GM12878 (cell line): ENCODE measurements around the gene COPS6. TPM values are rescaled to one million over a fixed set of nuclear protein-coding genes. Genes with fewer than 3 reads are reported as not detected.

Source experiments
- ATAC-seq: fragments of 200-7000 bp; cut with Tn5 transposase; 3 replicates; pipeline ENCODE4 v1.9.1; 2020; ENCODE audit warnings: mild to moderate bottlenecking, moderate library complexity
- BruUV-seq: library from RNA; stranded (reverse); fragments of 400-500 nt; replicated peaks from 2 replicates; lab custom pipeline; 2021; lab: Mats Ljungman, UMichigan
- CTCF ChIA-PET: fragments of 300-600 bp; sonication (Branson Sonifier 250); formaldehyde crosslinking; extraction: SDS; loops from one replicate; lab custom pipeline; 2021; ENCODE audit warnings: inconsistent platforms; lab: Yijun Ruan, JAX
- POLR2A ChIA-PET: fragments of 350-600 bp; formaldehyde crosslinking; extraction: SDS; loops from one replicate; lab custom pipeline; 2021; ENCODE audit warnings: inconsistent platforms; lab: Charles Lee
- RAD21 ChIA-PET: fragments of 300-600 bp; sonication (Branson Sonifier 250); formaldehyde crosslinking; loops from one replicate; lab custom pipeline; 2023; ENCODE audit warnings: antibody characterized with exemption; ENCODE audit not compliant: unreplicated experiment; lab: Charles Lee
- SMC1A ChIA-PET: fragments of 300-600 bp; sonication (Branson Sonifier 250); formaldehyde crosslinking; loops from one replicate; lab custom pipeline; 2023; ENCODE audit not compliant: unreplicated experiment, uncharacterized antibody; lab: Charles Lee
- DNase-seq: peaks from one replicate; pipeline ENCODE4 v3.0.0-alpha.2; 2011; ENCODE audit warnings: low read depth, low spot score
- FAIRE-seq: peaks from 3 replicates; lab custom pipeline; 2011; peaks lifted over from hg19 to GRCh38; lab: Jason Lieb, UNC
- H2AFZ ChIP-seq: 2 replicates; pipeline ENCODE4 v1.6.0; 2011; ENCODE audit warnings: low read depth, low read length, control low read depth; ENCODE audit not compliant: control insufficient read depth
- H3K27ac ChIP-seq: 2 replicates; pipeline ENCODE4 v1.5.1; 2011; ENCODE audit warnings: control low read depth; ENCODE audit not compliant: control insufficient read depth, insufficient read depth
- H3K27me3 ChIP-seq, 2 experiments: replicated peaks in 1 of 2; 2 replicates each; pipeline versions ENCODE4 v1.6.0 to v1.6.1; 2011; ENCODE audit warnings: low read length in 1 of 2; ENCODE audit not compliant: control insufficient read depth in 2 of 2, insufficient read depth in 2 of 2
- H3K36me3 ChIP-seq, 2 experiments: 2 replicates each; pipeline ENCODE4 v1.5.1; 2011; ENCODE audit warnings: low read length in 1 of 2; ENCODE audit not compliant: control insufficient read depth in 2 of 2, insufficient read depth in 2 of 2
- H3K4me1 ChIP-seq: 2 replicates; pipeline ENCODE4 v1.6.1; 2011; ENCODE audit warnings: mild to moderate bottlenecking, low read length, moderate library complexity, mixed read lengths; ENCODE audit not compliant: control insufficient read depth, insufficient read depth
- H3K4me2 ChIP-seq: 2 replicates; pipeline ENCODE4 v1.6.0; 2011; ENCODE audit warnings: control low read depth; ENCODE audit not compliant: control insufficient read depth, insufficient read depth
- H3K4me3 ChIP-seq: fragments of 200-600 bp; sonication (generic); 2 replicates; pipeline ENCODE4 v1.5.1; 2016
- H3K79me2 ChIP-seq: 2 replicates; pipeline ENCODE4 v1.6.0; 2011; ENCODE audit warnings: low read length; ENCODE audit not compliant: control insufficient read depth, insufficient read depth
- H3K9ac ChIP-seq: 2 replicates; pipeline ENCODE4 v1.8.0; 2011; ENCODE audit warnings: low read length, control low read depth, mixed read lengths; ENCODE audit not compliant: control insufficient read depth, insufficient read depth
- H3K9me3 ChIP-seq: replicated peaks from 3 replicates; pipeline ENCODE4 v1.5.1; 2011; ENCODE audit warnings: mild to moderate bottlenecking, low read length; ENCODE audit not compliant: control insufficient read depth, insufficient read depth
- H4K20me1 ChIP-seq: 2 replicates; pipeline ENCODE4 v1.6.0; 2011; ENCODE audit not compliant: control insufficient read depth, insufficient read depth
- BACH1 ChIP-seq: fragments of 450-650 bp; IDR thresholded peaks from 2 replicates; pipeline ENCODE4 v1.6.1; 2017; ENCODE audit warnings: mild to moderate bottlenecking, borderline replicate concordance
- CBX5 ChIP-seq: sonication (generic); IDR thresholded peaks from 2 replicates; pipeline ENCODE4 v1.6.1; 2016; ENCODE audit warnings: low read depth, moderate library complexity, mild to moderate bottlenecking, inconsistent platforms
- PML ChIP-seq: IDR thresholded peaks from 2 replicates; pipeline ENCODE4 v1.6.1; 2012; ENCODE audit warnings: low read length, inconsistent platforms
- POLR2A ChIP-seq: IDR thresholded peaks from 2 replicates; pipeline ENCODE4 v1.6.1; 2011; ENCODE audit warnings: low read depth, mild to moderate bottlenecking, low read length
- POLR2AphosphoS2 ChIP-seq: IDR thresholded peaks from 2 replicates; pipeline ENCODE4 v1.6.1; 2011; ENCODE audit warnings: low read depth, mild to moderate bottlenecking, low read length, improper control_type of control experiment, moderate library complexity
- POLR2AphosphoS5 ChIP-seq: IDR thresholded peaks from 2 replicates; pipeline ENCODE4 v1.6.1; 2011; ENCODE audit warnings: mild to moderate bottlenecking, low read length, inconsistent platforms
- POU2F2 ChIP-seq: IDR thresholded peaks from 3 replicates; pipeline ENCODE4 v1.6.1; 2011; ENCODE audit warnings: low read depth, mild to moderate bottlenecking, low read length, borderline replicate concordance
- SMAD1 ChIP-seq: fragments of 450-650 bp; IDR thresholded peaks from 2 replicates; pipeline ENCODE4 v1.6.1; 2018; ENCODE audit warnings: mild to moderate bottlenecking, low read depth; ENCODE audit not compliant: partially characterized antibody
- SMAD5 ChIP-seq: IDR thresholded peaks from 2 replicates; pipeline ENCODE4 v1.6.1; 2016; ENCODE audit warnings: antibody characterized with exemption, low read depth
- TARDBP ChIP-seq: IDR thresholded peaks from 2 replicates; pipeline ENCODE4 v1.6.1; 2016; ENCODE audit warnings: borderline replicate concordance
- WRNIP1 ChIP-seq: IDR thresholded peaks from 2 replicates; pipeline ENCODE4 v1.6.1; 2011; ENCODE audit warnings: low read depth, low read length, improper control_type of control experiment, borderline replicate concordance
- ZBED1 ChIP-seq: IDR thresholded peaks from 2 replicates; pipeline ENCODE4 v1.6.1; 2016; ENCODE audit warnings: borderline replicate concordance
- ZZZ3 ChIP-seq: IDR thresholded peaks from 2 replicates; pipeline ENCODE4 v1.6.1; 2011; ENCODE audit warnings: low read depth; ENCODE audit not compliant: control insufficient read depth, insufficient read length
- WGBS: methylation state at CpG from one replicate; pipeline ENCODE4 v1.1.6; 2016; ENCODE audit warnings: low lambda C conversion rate; ENCODE audit not compliant: insufficient replicate concordance, insufficient coverage; ENCODE audit errors: missing lambda C conversion rate; 5-methylcytosine and 5-hydroxymethylcytosine counted together
- in situ Hi-C: fragments of 300-500 bp; cut with MboI; formaldehyde crosslinking; loops from 9 replicates; pipeline ENCODE4 v1.14.3; 2018; ENCODE audit warnings: mixed read lengths
- intact Hi-C: fragments of 100-400 bp; cut with micrococcal nuclease; formaldehyde crosslinking; loops from one replicate; pipeline ENCODE4 v1.14.2; 2022; ENCODE audit not compliant: unreplicated experiment
- polyA plus RNA-seq, 11 experiments: library from polyadenylated mRNA; depleted of rRNA in 4 of 11; unstranded in 6 of 11; stranded (reverse) in 5 of 11; fragments of >200 nt; fragmentation: Nextera tagmentation in 4 of 11; fragmentation: Illumina TruSeq in 1 of 11; extraction: Ambion mirVana in 4 of 11; extraction: Trizol in 1 of 11; gene quantifications; 1 replicate in 1 of 11; 2 replicates in 10 of 11; pipeline versions ENCODE4 v1.2.1 to v1.2.3, GENCODE V29; 2011 to 2016; ENCODE audit warnings: inconsistent platforms in 2 of 11, missing spikeins in 2 of 11, low read depth in 1 of 11
- total RNA-seq, 4 experiments: library from RNA; depleted of rRNA in 3 of 4; stranded (reverse); fragments of >200 nt in 3 of 4; fragmentation: Illumina TruSeq in 1 of 4; extraction: Trizol in 1 of 4; gene quantifications; 2 replicates each; pipeline versions ENCODE4 v1.2.1 to v1.2.3, GENCODE V29; 2013 to 2021

The COPS6 gene
- total and polyA plus RNA-seq, 10 of the 15 experiments (the other 5 are each of a cell fraction or from before 2014, with no cell fraction given) = 28.5 to 182 (median 81.5) TPM

DNA sequence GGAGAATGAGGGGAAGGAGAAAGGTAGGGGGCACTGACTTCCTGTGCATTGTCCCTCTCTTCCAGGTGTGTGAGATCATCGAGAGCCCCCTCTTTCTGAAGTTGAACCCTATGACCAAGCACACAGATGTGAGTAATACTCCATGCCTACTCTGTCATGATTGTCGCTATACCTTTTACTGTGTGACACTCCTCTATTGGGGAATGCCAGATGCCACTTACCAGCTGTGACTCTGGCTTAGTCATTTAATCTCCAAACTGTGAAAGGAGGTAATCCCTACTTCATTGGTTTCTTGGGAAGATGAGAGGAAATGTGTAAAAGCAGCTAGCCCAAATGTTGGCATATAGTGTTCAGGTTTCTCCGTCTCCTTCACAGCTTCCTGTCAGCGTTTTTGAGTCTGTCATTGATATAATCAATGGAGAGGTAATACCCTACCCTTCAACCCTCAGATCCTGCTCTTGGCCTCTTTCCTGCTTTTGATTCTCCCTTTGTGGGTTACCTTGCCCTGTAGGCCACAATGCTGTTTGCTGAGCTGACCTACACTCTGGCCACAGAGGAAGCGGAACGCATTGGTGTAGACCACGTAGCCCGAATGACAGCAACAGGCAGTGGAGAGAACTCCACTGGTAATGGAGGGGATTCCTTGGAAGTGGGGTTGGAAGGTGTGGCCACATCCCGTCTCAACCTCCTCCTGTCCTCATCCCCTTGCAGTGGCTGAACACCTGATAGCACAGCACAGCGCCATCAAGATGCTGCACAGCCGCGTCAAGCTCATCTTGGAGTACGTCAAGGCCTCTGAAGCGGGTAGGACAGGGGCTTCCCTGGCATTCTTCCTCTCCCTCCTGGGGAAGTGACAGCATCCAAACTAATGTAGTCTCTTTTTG lies 2.0 kb downstream of the COPS6 start:
- TF ChIP-seq POLR2A (peak; percentile 72), WRNIP1 (no peak)
- ChIA-PET CTCF (interaction anchor here (1.2 to 1.3 kb wide), 2 partner anchors 40 to 42 kb away, joined by 4 read pairs; no protein-coding TSS in a partner anchor), POLR2A (interaction anchor here (0.5 to 3.9 kb wide), 3 partner anchors 8 to 10 kb away, joined by 3 to 39 read pairs (median 3); partner anchors contain the start of genes AP4M1 and MCM7), RAD21 (interaction anchor here (1.2 kb wide), 1 partner anchor 101 kb away, joined by 3 read pairs; no protein-coding TSS in a partner anchor), SMC1A (interaction anchor here (0.8 to 1.4 kb wide), 3 partner anchors 9 to 179 kb away, joined by 3 to 4 read pairs (median 3); partner anchors contain the start of gene MBLAC1)
- Histone ChIP-seq H3K27ac (no peak overlapping the region), H3K9ac (no peak overlapping the region), H3K36me3 (peaks cover 26 to 41% of the 10 kb centered on the region in 2 experiments), H3K4me1 (peaks cover 6% of the 10 kb centered on the region), H3K27me3 (no peaks in the 10 kb centered on the region), H4K20me1 (peaks cover 3% of the 10 kb centered on the region; the same call in 1 of the 2 replicates), H3K79me2 (peaks cover 10% of the 10 kb centered on the region), H3K4me3 (no peak overlapping the region), H2AFZ (no peak overlapping the region), H3K9me3 (no peaks in the 10 kb centered on the region), H3K4me2 (no peak overlapping the region)
- FAIRE-seq (no peak), ATAC-seq (peak; percentile 3; the same call in 2 of the 3 replicates), DNase-seq (no peak)
- 85% methylated on average over 14 of the region's 14 CpGs for WGBS
- no TSS peak for BruUV-seq
- intact Hi-C loops = no loop called here
- in situ Hi-C loops = no loop called here

GRCh38 chr7:100091411-100092181 lies 2.8 kb downstream of the COPS6 start:
- H3K4me2 ChIP-seq = no peak overlapping the region
- H3K27me3 ChIP-seq = no peaks in the 10 kb centered on the region
- no peak overlapping the region for H3K4me3 ChIP-seq
- no peak overlapping the region for H3K9ac ChIP-seq
- ChIA-PET POLR2A (interaction anchor here (3.9 kb wide), 1 partner anchor 10 kb away, joined by 39 read pairs; the partner anchor contains the start of genes AP4M1 and MCM7), SMC1A (no interaction called here), RAD21 (interaction anchor here (1.2 kb wide), 1 partner anchor 102 kb away, joined by 3 read pairs; no protein-coding TSS in a partner anchor), CTCF (interaction anchor here (0.6 kb wide), 1 partner anchor 715 kb away, joined by 3 read pairs; no protein-coding TSS in a partner anchor)
- FAIRE-seq (no peak), DNase-seq (no peak), ATAC-seq (peak; percentile 29)
- no TSS peak for BruUV-seq
- H2AFZ ChIP-seq = no peak overlapping the region
- H3K27ac ChIP-seq = no peak overlapping the region
- peaks cover 10% of the 10 kb centered on the region for H3K79me2 ChIP-seq
- 92% methylated on average over 19 of the region's 19 CpGs for WGBS
- H3K4me1 ChIP-seq = peaks cover 6% of the 10 kb centered on the region
- H4K20me1 ChIP-seq = peaks cover 3% of the 10 kb centered on the region; the same call in 1 of the 2 replicates
- peak; percentile 72 for TF ChIP-seq POLR2A
- TF ChIP-seq SMAD5 = peak; percentile 49; the same call in 1 of the 2 replicates
- TF ChIP-seq PML = peak; percentile 60
- TF ChIP-seq SMAD1 = no peak
- peak; percentile 64; the same call in 1 of the 2 replicates for TF ChIP-seq ZBED1
- TF ChIP-seq POU2F2 = peak; percentile 21; the same call in 1 of the 3 replicates
- peak; percentile 44; the same call in 1 of the 2 replicates for TF ChIP-seq BACH1
- peak; percentile 77 for TF ChIP-seq POLR2AphosphoS5
- no peak for TF ChIP-seq CBX5
- TF ChIP-seq POLR2AphosphoS2 = peak; percentile 48; the same call in 1 of the 2 replicates
- TF ChIP-seq TARDBP = 0 out of 2 replicates have a peak, but pooled peaks have one; percentile 22
- no peak for TF ChIP-seq ZZZ3
- in situ Hi-C loops (no loop called here), intact Hi-C loops (no loop called here)
- H3K36me3 ChIP-seq = peaks cover 32 to 43% of the 10 kb centered on the region in 2 experiments
- no peaks in the 10 kb centered on the region for H3K9me3 ChIP-seq
